ENCODE measurements around the gene TNRC6C.

The TNRC6C gene

GRCh38 chr17:78034429-78035091 lies 76.1 kb downstream of the TNRC6C start:
- no peak for DNase-seq (ENCODE audit: low read depth)
- no peak overlapping the region for H3K4me3 ChIP-seq (ENCODE audit: low read depth, low read length)
- TF ChIP-seq, protein P1, sequence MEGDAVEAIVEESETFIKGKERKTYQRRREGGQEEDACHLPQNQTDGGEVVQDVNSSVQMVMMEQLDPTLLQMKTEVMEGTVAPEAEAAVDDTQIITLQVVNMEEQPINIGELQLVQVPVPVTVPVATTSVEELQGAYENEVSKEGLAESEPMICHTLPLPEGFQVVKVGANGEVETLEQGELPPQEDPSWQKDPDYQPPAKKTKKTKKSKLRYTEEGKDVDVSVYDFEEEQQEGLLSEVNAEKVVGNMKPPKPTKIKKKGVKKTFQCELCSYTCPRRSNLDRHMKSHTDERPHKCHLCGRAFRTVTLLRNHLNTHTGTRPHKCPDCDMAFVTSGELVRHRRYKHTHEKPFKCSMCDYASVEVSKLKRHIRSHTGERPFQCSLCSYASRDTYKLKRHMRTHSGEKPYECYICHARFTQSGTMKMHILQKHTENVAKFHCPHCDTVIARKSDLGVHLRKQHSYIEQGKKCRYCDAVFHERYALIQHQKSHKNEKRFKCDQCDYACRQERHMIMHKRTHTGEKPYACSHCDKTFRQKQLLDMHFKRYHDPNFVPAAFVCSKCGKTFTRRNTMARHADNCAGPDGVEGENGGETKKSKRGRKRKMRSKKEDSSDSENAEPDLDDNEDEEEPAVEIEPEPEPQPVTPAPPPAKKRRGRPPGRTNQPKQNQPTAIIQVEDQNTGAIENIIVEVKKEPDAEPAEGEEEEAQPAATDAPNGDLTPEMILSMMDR (IDR thresholded peaks at IDR 0.05; ENCODE audit: low read depth, low read length, missing control alignments): no peak

GRCh38 chr17:78037280-78037679 lies 78.8 kb downstream of the TNRC6C start:
- DNase-seq (ENCODE audit: low read depth): no peak
- H3K4me3 ChIP-seq (ENCODE audit: low read depth, low read length): no peak overlapping the region
- TF ChIP-seq, protein P1 (IDR thresholded peaks at IDR 0.05; ENCODE audit: low read depth, low read length, missing control alignments): no peak

DNA sequence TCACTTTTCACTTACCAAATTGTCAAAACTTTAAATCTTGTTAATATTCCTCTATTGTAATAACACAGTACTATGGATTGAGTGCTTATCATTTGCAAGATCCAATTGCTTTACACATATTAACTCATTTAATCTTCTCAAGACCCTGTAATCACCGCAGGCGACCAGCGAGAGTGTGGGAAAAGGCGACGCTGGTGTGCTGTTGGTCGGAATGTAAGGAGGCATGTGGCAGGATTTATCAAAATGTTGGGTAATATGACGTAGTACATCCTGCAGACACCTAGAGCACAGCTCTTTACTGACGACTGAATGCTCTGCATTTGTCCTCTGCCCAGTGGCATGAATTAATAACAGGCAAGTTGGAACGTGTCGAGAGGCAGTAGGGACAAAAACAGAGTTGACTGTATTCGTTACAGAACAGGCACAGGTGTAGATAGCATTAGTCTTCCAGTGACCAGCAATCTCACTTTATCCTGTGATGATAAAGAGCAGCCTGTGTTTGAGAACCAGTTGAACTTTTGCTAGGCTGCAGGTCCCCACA lies 80.3 kb downstream of the TNRC6C start:
- DNase-seq (ENCODE audit: low read depth): no peak
- TF ChIP-seq, protein P1 (IDR thresholded peaks at IDR 0.05; ENCODE audit: low read depth, low read length, missing control alignments): no peak
- H3K4me3 ChIP-seq (ENCODE audit: low read depth, low read length): no peak overlapping the region

GRCh38 chr17:78039581-78039980 lies 81.1 kb downstream of the TNRC6C start:
- H3K4me3 ChIP-seq (ENCODE audit: low read depth, low read length): no peak overlapping the region
- TF ChIP-seq, protein P1 (IDR thresholded peaks at IDR 0.05; ENCODE audit: low read depth, low read length, missing control alignments): no peak
- DNase-seq (ENCODE audit: low read depth): no peak

GRCh38 chr17:78040440-78041385 lies 82.2 kb downstream of the TNRC6C start:
- no peak for DNase-seq (ENCODE audit: low read depth)
- peak overlapping the region; percentile 34 for H3K4me3 ChIP-seq (ENCODE audit: low read depth, low read length)
- TF ChIP-seq, protein P1 (IDR thresholded peaks at IDR 0.05; ENCODE audit: low read depth, low read length, missing control alignments): no peak

DNA sequence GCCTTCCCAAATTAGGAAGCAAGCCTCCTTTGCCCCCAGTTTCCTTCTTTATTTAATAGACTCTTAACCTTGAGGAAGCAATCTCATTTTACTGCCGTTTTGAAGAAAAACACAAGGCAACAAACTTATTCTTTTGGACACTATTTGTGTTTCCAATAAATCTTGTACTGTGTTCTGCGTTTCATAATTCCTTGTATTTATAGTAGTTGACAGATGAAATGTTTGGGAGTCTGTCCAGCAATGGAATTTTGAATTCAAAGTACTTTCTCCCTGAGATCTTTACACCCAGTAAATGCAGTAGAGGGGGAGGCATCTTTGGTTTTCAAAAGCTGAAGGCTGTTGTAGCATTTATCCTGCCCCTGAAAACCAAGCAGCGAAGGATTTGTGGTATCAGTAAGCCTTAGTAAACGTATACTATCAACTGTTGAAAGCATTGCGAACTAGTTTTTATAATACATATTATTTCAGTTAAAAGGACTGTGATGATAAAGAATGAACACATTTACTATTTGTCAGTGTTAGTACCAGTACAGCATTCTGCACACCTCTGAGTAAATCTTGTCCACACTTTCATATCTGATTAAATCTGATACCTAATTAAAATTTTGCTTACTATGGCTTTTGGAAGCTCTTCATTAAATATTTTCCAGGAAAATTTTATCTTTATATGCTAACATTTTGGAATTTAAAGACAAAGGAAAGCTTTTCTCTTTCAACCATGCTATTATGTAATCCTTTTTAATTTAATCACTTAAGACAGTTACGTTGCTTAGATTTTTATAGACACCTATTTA lies 83.1 kb downstream of the TNRC6C start:
- no peak for DNase-seq (ENCODE audit: low read depth)
- TF ChIP-seq, protein P1 (IDR thresholded peaks at IDR 0.05; ENCODE audit: low read depth, low read length, missing control alignments): no peak
- H3K4me3 ChIP-seq (ENCODE audit: low read depth, low read length): peak overlapping the region; percentile 34

Data from GM12864 (cell line).